GM23338 (cell line): ENCODE results near the gene PMPCB. TPM values are rescaled to one million over a fixed set of nuclear protein-coding genes. Genes with fewer than 3 reads are reported as not detected.
A peak's percentile ranks its signal among the peaks of the same experiment; 100 is the strongest.

Experiments
- ATAC-seq: fragments of 200-7000 bp; cut with Tn5 transposase; 3 replicates; pipeline ENCODE4 v1.9.1; 2020
- DNase-seq: peaks from one replicate; pipeline ENCODE4 v3.0.0-alpha.2; 2015; ENCODE audit warnings: low spot score
- H2AFZ ChIP-seq: fragments of 200-600 bp; sonication (generic); 2 replicates; pipeline ENCODE4 v1.8.0; 2016; ENCODE audit warnings: antibody characterized with exemption, mild to moderate bottlenecking, moderate library complexity
- H3F3A ChIP-seq: fragments of 200-600 bp; sonication (generic); replicated peaks from 2 replicates; pipeline ENCODE4 v1.8.0; 2017; ENCODE audit warnings: antibody characterized with exemption, mixed run types, low read depth
- H3K27ac ChIP-seq: fragments of 200-600 bp; sonication (generic); 2 replicates; pipeline ENCODE4 v1.6.1; 2016; ENCODE audit warnings: low read depth
- H3K27me3 ChIP-seq: fragments of 200-600 bp; sonication (generic); 2 replicates; pipeline ENCODE4 v1.8.0; 2016; ENCODE audit warnings: mild to moderate bottlenecking, mixed run types, moderate library complexity; ENCODE audit not compliant: insufficient read depth
- H3K36me3 ChIP-seq: fragments of 200-600 bp; sonication (generic); 2 replicates; pipeline ENCODE4 v1.8.0; 2016; ENCODE audit warnings: mild to moderate bottlenecking; ENCODE audit not compliant: insufficient read depth
- H3K4me1 ChIP-seq: fragments of 200-600 bp; sonication (generic); 2 replicates; pipeline ENCODE4 v1.8.0; 2016; ENCODE audit warnings: mild to moderate bottlenecking, moderate library complexity; ENCODE audit not compliant: insufficient read depth
- H3K4me2 ChIP-seq: fragments of 200-600 bp; sonication (generic); 2 replicates; pipeline ENCODE4 v1.7.1; 2017; ENCODE audit warnings: mixed run types
- H3K4me3 ChIP-seq: fragments of 200-600 bp; sonication (generic); 2 replicates; pipeline ENCODE4 v1.6.1; 2016; ENCODE audit warnings: mixed run types
- H3K79me2 ChIP-seq: fragments of 200-600 bp; sonication (generic); replicated peaks from 2 replicates; pipeline ENCODE4 v1.8.0; 2017; ENCODE audit warnings: mild to moderate bottlenecking; ENCODE audit not compliant: insufficient read depth
- H3K9me2 ChIP-seq: fragments of 200-600 bp; sonication (generic); 2 replicates; pipeline ENCODE4 v1.8.0; 2017; ENCODE audit not compliant: insufficient read depth
- H4K20me1 ChIP-seq: fragments of 200-600 bp; sonication (generic); replicated peaks from 2 replicates; pipeline ENCODE4 v1.8.0; 2017; ENCODE audit warnings: mild to moderate bottlenecking; ENCODE audit not compliant: insufficient read depth
- H3K27ac Mint-ChIP-seq: 2 replicates; pipeline ENCODE4 v1.8.0; 2020; ENCODE audit warnings: inconsistent platforms, mild to moderate bottlenecking, moderate library complexity, mixed read lengths
- H3K27me3 Mint-ChIP-seq: 3 replicates; pipeline ENCODE4 v1.8.0; 2022; ENCODE audit warnings: low read depth, mild to moderate bottlenecking, moderate library complexity, mixed read lengths, inconsistent platforms; ENCODE audit not compliant: insufficient read depth, poor library complexity
- H3K36me3 Mint-ChIP-seq: 3 replicates; pipeline ENCODE4 v1.8.0; 2021; ENCODE audit warnings: low read depth, mild to moderate bottlenecking, inconsistent platforms, moderate library complexity, mixed read lengths
- H3K4me1 Mint-ChIP-seq: 3 replicates; pipeline ENCODE4 v1.8.0; 2020; ENCODE audit warnings: mild to moderate bottlenecking, inconsistent platforms, mixed read lengths
- H3K4me3 Mint-ChIP-seq: 3 replicates; pipeline ENCODE4 v1.8.0; 2021; ENCODE audit warnings: moderate library complexity, mild to moderate bottlenecking, inconsistent platforms, mixed read lengths
- H3K9me3 Mint-ChIP-seq: 3 replicates; pipeline ENCODE4 v1.8.0; 2020; ENCODE audit warnings: moderate library complexity, mild to moderate bottlenecking, inconsistent platforms, mixed read lengths
- EZH2 ChIP-seq: fragments of 200-600 bp; sonication (generic); IDR thresholded peaks from one replicate; pipeline ENCODE4 v1.8.0; 2017; ENCODE audit warnings: antibody characterized with exemption, mild to moderate bottlenecking, low read depth; ENCODE audit not compliant: unreplicated experiment
- JUNB ChIP-seq: IDR thresholded peaks from one replicate; pipeline ENCODE4 v1.6.1; 2016; ENCODE audit warnings: antibody characterized with exemption; ENCODE audit not compliant: unreplicated experiment
- ZNF114 ChIP-seq: fragments of 250-450 bp; sonication (Bioruptor Pico); IDR thresholded peaks from 2 replicates; pipeline ENCODE4 v1.5.0; 2020; ENCODE audit warnings: mild to moderate bottlenecking, moderate library complexity
- polyA plus RNA-seq: library from polyadenylated mRNA; unstranded; fragments of >200 nt; fragmentation: Nextera tagmentation; extraction: Ambion mirVana; gene quantifications from 2 replicates; pipeline ENCODE4 v1.2.1, GENCODE V29; 2016
- small RNA-seq: library from RNA; depleted of rRNA; stranded (forward); fragments of <200 nt; gene quantifications from one replicate; pipeline ENCODE3, GENCODE V24; 2014; ENCODE audit warnings: low replicate concordance
- total RNA-seq: library from RNA; depleted of rRNA; stranded (reverse); fragments of >200 nt; shearing (Covaris generic); gene quantifications from 2 replicates; pipeline ENCODE4 v1.2.3, GENCODE V29; 2014; rRNA removed
- TF ChIP-seq, protein P1 (sequence below): fragments of 250-450 bp; sonication (Bioruptor Pico); IDR thresholded peaks from 2 replicates; pipeline ENCODE4 v1.5.0; 2020; ENCODE audit warnings: mild to moderate bottlenecking, moderate library complexity

Gene PMPCB
- total and polyA plus RNA-seq, 2 experiments from 2014 or later: 55.0 to 90.0 TPM

DNA sequence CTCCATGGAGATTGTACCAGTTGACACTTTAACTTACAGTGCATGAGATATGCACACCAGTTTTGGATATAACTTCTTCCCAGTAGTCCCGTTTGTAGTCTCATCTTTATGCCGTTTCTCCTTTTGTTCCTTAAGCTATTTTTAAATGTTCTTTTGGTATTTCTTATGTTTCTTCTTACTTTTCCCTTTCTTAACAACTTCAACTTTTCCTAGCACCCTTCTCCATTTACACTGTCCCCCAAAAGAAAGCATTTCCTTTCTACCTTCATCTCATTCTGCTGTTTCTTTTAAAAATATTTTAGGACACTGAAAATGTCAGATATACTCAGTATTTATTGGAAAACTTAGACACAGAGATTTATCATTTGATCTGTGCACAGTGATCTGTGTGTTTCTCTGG lies 51.7 kb downstream of the PMPCB start (continued):
- TF ChIP-seq, protein P1, sequence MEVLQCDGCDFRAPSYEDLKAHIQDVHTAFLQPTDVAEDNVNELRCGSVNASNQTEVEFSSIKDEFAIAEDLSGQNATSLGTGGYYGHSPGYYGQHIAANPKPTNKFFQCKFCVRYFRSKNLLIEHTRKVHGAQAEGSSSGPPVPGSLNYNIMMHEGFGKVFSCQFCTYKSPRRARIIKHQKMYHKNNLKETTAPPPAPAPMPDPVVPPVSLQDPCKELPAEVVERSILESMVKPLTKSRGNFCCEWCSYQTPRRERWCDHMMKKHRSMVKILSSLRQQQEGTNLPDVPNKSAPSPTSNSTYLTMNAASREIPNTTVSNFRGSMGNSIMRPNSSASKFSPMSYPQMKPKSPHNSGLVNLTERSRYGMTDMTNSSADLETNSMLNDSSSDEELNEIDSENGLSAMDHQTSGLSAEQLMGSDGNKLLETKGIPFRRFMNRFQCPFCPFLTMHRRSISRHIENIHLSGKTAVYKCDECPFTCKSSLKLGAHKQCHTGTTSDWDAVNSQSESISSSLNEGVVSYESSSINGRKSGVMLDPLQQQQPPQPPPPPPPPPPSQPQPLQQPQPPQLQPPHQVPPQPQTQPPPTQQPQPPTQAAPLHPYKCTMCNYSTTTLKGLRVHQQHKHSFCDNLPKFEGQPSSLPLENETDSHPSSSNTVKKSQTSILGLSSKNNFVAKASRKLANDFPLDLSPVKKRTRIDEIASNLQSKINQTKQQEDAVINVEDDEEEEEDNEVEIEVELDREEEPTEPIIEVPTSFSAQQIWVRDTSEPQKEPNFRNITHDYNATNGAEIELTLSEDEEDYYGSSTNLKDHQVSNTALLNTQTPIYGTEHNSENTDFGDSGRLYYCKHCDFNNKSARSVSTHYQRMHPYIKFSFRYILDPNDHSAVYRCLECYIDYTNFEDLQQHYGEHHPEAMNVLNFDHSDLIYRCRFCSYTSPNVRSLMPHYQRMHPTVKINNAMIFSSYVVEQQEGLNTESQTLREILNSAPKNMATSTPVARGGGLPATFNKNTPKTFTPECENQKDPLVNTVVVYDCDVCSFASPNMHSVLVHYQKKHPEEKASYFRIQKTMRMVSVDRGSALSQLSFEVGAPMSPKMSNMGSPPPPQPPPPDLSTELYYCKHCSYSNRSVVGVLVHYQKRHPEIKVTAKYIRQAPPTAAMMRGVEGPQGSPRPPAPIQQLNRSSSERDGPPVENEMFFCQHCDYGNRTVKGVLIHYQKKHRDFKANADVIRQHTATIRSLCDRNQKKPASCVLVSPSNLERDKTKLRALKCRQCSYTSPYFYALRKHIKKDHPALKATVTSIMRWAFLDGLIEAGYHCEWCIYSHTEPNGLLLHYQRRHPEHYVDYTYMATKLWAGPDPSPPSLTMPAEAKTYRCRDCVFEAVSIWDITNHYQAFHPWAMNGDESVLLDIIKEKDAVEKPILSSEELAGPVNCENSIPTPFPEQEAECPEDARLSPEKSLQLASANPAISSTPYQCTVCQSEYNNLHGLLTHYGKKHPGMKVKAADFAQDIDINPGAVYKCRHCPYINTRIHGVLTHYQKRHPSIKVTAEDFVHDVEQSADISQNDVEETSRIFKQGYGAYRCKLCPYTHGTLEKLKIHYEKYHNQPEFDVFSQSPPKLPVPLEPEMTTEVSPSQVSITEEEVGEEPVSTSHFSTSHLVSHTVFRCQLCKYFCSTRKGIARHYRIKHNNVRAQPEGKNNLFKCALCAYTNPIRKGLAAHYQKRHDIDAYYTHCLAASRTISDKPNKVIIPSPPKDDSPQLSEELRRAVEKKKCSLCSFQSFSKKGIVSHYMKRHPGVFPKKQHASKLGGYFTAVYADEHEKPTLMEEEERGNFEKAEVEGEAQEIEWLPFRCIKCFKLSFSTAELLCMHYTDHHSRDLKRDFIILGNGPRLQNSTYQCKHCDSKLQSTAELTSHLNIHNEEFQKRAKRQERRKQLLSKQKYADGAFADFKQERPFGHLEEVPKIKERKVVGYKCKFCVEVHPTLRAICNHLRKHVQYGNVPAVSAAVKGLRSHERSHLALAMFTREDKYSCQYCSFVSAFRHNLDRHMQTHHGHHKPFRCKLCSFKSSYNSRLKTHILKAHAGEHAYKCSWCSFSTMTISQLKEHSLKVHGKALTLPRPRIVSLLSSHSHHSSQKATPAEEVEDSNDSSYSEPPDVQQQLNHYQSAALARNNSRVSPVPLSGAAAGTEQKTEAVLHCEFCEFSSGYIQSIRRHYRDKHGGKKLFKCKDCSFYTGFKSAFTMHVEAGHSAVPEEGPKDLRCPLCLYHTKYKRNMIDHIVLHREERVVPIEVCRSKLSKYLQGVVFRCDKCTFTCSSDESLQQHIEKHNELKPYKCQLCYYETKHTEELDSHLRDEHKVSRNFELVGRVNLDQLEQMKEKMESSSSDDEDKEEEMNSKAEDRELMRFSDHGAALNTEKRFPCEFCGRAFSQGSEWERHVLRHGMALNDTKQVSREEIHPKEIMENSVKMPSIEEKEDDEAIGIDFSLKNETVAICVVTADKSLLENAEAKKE (CRISPR knock-in tag): no peak
- no peak for TF ChIP-seq EZH2

DNA sequence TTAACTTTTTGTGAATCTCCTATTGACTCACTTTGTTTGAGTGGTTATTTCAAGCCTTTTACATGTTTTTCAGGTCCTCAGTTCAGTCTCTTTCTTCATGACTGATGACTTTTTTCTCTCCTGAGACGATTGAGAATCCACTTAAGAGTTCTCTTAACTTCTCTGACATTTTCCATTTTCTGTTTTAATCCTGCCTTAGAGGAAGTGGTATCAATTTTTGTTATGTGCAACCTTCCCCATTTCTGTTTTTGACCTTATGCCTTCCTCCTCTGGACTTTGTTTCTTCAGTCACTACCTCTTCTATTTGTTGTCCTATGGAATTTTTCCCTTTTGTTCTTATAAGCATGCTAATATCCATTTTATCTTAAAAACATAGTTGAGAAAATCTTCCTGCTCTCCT lies 52.6 kb downstream of the PMPCB start:
- peaks cover 19% of the 10 kb centered on the region for H3K36me3 Mint-ChIP-seq
- no peak overlapping the region for H3K4me3 ChIP-seq
- H3K27ac ChIP-seq: no peak overlapping the region
- no peak for DNase-seq
- peaks cover 72% of the 10 kb centered on the region for H3K79me2 ChIP-seq
- no peak overlapping the region for H3K4me2 ChIP-seq
- TF ChIP-seq EZH2 (no peak), ZNF114 (CRISPR knock-in tag) (no peak), JUNB (no peak)
- no peak overlapping the region for H2AFZ ChIP-seq
- H3F3A ChIP-seq: no peaks in the 10 kb centered on the region
- no peaks in the 10 kb centered on the region for H3K27me3 ChIP-seq
- H3K36me3 ChIP-seq: peaks cover 5% of the 10 kb centered on the region; the same call in 1 of the 2 replicates
- H4K20me1 ChIP-seq: peaks cover 24% of the 10 kb centered on the region
- H3K27me3 Mint-ChIP-seq: peaks cover 3% of the 10 kb centered on the region
- no peaks in the 10 kb centered on the region for H3K9me2 ChIP-seq
- H3K4me3 Mint-ChIP-seq: peak overlapping the region; percentile 53; the same call in 2 of the 3 replicates
- no peak for ATAC-seq
- H3K4me1 Mint-ChIP-seq: peaks cover 15% of the 10 kb centered on the region
- no peak overlapping the region for H3K27ac Mint-ChIP-seq
- no peaks in the 10 kb centered on the region for H3K9me3 Mint-ChIP-seq
- H3K4me1 ChIP-seq: peaks cover 11% of the 10 kb centered on the region; the same call in 1 of the 2 replicates

Small RNAs within 50 kb of the gene (small RNA-seq; reads per million reads assigned to genes)
- gene RPS29P16: 0.30 reads per million, percentile 12 among the genes with 10 or more reads in this experiment

Other genes with a start within 250 kb of the PMPCB start
- 2.5 and 6.0 TPM in 2 replicates for gene FBXL13, start 222.6 kb upstream of the PMPCB start, total RNA-seq
- 1.2 and 1.3 TPM in 2 replicates for gene FBXL13, start 222.6 kb upstream of the PMPCB start, polyA plus RNA-seq
- gene ARMC10, start 222.3 kb upstream of the PMPCB start, total RNA-seq: 48.2 and 50.3 TPM in 2 replicates
- gene ARMC10, start 222.3 kb upstream of the PMPCB start, polyA plus RNA-seq: 41.4 and 43.4 TPM in 2 replicates
- 9.4 and 12.2 TPM in 2 replicates for gene NAPEPLD, start 148.3 kb upstream of the PMPCB start, total RNA-seq
- 9.4 and 10.7 TPM in 2 replicates for gene NAPEPLD, start 148.3 kb upstream of the PMPCB start, polyA plus RNA-seq
- gene DNAJC2, start 47.3 kb downstream of the PMPCB start, total RNA-seq: 37.8 and 40.1 TPM in 2 replicates
- 141 and 168 TPM in 2 replicates for gene DNAJC2, start 47.3 kb downstream of the PMPCB start, polyA plus RNA-seq
- gene PSMC2, start 50.2 kb downstream of the PMPCB start, total RNA-seq: 99.8 and 131 TPM in 2 replicates
- gene PSMC2, start 50.2 kb downstream of the PMPCB start, polyA plus RNA-seq: 98.0 and 107 TPM in 2 replicates
- gene SLC26A5, start 148.8 kb downstream of the PMPCB start, total RNA-seq: 0.49 and 0.58 TPM in 2 replicates
- gene SLC26A5, start 148.8 kb downstream of the PMPCB start, polyA plus RNA-seq: 1.0 and 1.1 TPM in 2 replicates